ENCODE results near the gene AP1S2.
A peak's percentile ranks its signal among the peaks of the same experiment; 100 is the strongest.
"Not testable (repeated sequence)": the region's sequence is repeated elsewhere in the genome, so short reads cannot be mapped to it uniquely, and the experiment has no call there.

The AP1S2 gene

DNA sequence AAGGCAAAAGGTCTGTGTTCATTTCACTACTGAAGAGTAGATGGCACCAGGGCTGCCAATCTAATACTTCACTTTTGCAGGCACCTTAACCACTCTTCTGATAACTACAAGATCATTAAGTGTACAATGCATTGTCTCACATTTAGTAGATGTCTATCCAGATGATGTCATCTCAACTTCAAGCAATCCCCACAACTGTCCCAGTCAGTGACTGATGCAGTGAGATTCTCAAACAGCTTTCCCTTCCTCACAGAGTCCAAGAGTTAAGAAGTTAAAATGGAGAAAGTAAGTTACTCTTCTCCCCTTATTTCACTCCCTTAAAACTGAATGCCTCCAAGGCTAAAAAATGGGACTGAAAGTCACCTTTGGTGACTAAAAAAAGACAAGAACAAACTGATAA is 10.7 kb downstream of the AP1S2 start:
- no peak for DNase-seq
- Mint-ChIP-seq H3K4me3 (no peak overlapping the region), H3K4me1 (peaks cover 10% of the 10 kb centered on the region), H3K27ac (no peak overlapping the region), H3K9me3 (no peaks in the 10 kb centered on the region), H3K27me3 (ENCODE audit: low read depth, poor library complexity) (no peaks in the 10 kb centered on the region), H3K36me3 (ENCODE audit: low read depth) (peaks cover 73% of the 10 kb centered on the region)
- TF ChIP-seq, protein P1, sequence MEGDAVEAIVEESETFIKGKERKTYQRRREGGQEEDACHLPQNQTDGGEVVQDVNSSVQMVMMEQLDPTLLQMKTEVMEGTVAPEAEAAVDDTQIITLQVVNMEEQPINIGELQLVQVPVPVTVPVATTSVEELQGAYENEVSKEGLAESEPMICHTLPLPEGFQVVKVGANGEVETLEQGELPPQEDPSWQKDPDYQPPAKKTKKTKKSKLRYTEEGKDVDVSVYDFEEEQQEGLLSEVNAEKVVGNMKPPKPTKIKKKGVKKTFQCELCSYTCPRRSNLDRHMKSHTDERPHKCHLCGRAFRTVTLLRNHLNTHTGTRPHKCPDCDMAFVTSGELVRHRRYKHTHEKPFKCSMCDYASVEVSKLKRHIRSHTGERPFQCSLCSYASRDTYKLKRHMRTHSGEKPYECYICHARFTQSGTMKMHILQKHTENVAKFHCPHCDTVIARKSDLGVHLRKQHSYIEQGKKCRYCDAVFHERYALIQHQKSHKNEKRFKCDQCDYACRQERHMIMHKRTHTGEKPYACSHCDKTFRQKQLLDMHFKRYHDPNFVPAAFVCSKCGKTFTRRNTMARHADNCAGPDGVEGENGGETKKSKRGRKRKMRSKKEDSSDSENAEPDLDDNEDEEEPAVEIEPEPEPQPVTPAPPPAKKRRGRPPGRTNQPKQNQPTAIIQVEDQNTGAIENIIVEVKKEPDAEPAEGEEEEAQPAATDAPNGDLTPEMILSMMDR (IDR thresholded peaks at IDR 0.05), result no peak

DNA sequence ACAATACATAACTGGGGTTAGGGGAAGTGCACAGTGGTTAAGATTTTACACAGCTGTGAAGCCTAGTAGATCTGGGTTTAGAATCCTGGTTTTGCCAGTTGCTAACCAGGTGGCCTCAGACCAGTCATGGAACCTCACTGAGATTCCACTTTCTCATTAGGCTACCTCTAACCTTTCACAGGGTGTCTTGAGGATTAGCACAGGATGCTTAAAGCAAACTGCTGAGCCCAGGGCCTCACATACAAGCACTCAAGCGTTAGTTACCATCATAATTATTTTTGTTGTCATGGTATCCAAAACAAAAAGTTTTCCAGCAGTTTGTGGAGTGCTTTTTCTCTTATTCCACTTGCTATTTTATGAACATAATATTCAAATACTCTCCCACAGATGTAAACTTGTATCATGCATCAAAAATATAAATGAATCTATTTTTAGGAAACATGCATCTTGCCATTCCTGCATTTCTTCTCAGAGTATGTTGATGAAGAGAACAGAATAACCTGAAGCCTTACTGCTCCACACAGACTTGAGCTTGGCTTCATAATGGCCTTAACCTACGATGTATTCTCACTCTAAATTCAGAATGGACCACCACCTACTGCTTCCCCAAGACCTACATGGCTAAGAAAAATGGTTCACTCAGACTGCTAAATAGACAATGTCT is 12.6 kb downstream of the AP1S2 start:
- H3K36me3 Mint-ChIP-seq (ENCODE audit: low read depth), result peaks cover 82% of the 10 kb centered on the region
- H3K4me3 Mint-ChIP-seq, result no peak overlapping the region
- H3K9me3 Mint-ChIP-seq, result no peaks in the 10 kb centered on the region
- H3K4me1 Mint-ChIP-seq, result no peaks in the 10 kb centered on the region
- no peaks in the 10 kb centered on the region for H3K27me3 Mint-ChIP-seq (ENCODE audit: low read depth, poor library complexity)
- TF ChIP-seq, protein P1 (IDR thresholded peaks at IDR 0.05), result no peak
- no peak overlapping the region for H3K27ac Mint-ChIP-seq
- DNase-seq, result no peak

DNA sequence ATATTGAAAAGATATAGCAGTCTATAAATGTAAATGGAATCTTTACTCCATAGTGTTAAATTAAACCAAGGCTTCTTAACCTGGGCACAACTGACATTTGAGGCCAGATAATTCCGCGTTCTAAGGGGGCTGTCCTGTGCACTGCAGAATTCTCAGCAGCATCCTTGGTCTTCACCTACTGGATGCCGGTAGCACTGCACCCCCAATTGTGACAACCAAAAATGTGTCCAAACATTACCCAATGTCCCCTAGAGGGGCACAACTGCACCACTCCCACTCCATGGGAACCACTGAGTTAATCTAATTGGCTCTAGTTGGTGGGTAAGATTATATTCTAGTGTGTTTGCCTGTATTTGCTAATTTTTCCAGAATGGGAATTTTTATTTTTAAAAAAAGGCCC is 16.6 kb downstream of the AP1S2 start:
- Mint-ChIP-seq H3K9me3 (no peaks in the 10 kb centered on the region), H3K4me1 (no peaks in the 10 kb centered on the region), H3K4me3 (no peak overlapping the region), H3K27me3 (ENCODE audit: low read depth, poor library complexity) (no peaks in the 10 kb centered on the region), H3K27ac (no peak overlapping the region), H3K36me3 (ENCODE audit: low read depth) (peaks cover 70% of the 10 kb centered on the region)
- peak; percentile 3 for DNase-seq
- TF ChIP-seq, protein P1 (IDR thresholded peaks at IDR 0.05), result peak; percentile 27

DNA sequence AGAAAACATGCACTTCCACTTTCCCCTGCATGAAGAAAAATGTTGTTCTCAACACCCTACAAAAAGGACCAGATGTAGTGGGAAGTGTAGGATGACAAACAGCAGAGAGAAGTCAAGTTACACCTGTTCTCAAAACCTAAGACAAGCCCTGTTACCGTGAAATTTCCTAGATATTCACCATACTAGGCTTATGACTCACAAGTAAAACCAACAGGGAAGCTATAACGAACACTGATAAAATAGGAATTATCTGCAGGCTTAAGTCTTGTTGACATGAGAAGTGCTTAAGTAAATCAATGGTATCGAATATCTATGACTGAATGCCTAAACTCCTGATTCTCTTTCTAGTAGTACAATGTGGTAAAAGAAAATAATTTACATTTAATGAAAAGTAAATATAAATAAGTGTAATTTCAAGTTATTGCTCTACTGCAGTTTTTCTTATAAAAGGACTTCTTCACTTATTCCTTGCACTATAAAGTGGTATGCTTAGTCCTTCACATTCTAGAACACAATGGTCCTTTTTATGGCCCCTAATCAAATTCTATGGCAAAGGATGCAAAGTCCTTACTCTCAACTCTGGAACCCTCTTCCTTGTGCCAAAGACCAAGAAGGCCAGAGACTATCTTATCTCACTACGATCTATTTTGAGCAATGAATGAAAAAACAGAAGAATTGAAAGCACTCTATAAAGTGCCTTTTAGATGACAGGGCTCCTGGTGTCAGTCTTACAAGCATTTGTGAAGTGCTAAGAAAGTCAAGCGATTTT is 19.6 kb downstream of the AP1S2 start:
- no peak for DNase-seq
- H3K4me1 Mint-ChIP-seq, result no peaks in the 10 kb centered on the region
- H3K36me3 Mint-ChIP-seq (ENCODE audit: low read depth), result peaks cover 47% of the 10 kb centered on the region
- no peaks in the 10 kb centered on the region for H3K9me3 Mint-ChIP-seq
- TF ChIP-seq, protein P1 (IDR thresholded peaks at IDR 0.05), result no peak
- H3K27me3 Mint-ChIP-seq (ENCODE audit: low read depth, poor library complexity), result no peaks in the 10 kb centered on the region
- peak overlapping the region; percentile 58 for H3K27ac Mint-ChIP-seq
- no peak overlapping the region for H3K4me3 Mint-ChIP-seq

DNA sequence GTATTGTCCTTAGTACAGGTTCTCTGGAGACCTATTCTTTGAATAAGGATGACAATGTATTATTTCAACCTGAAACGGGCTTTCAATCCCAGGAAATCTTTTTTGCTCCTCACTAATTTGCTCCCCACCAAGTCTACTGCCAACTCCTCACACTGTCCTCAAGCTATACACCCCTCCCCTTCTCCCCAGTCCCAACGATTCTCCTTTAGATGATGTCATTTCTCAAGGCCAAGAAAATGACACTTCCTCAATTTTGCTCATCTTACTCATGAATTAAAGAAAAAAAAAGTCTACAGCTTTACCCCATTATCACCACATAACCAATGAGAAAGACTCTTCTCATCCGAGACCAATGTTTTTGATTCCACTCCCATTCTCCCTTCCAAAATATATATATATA is 20.6 kb downstream of the AP1S2 start:
- DNase-seq, result no peak
- TF ChIP-seq, protein P1 (IDR thresholded peaks at IDR 0.05), result no peak
- Mint-ChIP-seq H3K4me1 (no peaks in the 10 kb centered on the region), H3K27me3 (ENCODE audit: low read depth, poor library complexity) (no peaks in the 10 kb centered on the region), H3K4me3 (no peak overlapping the region), H3K36me3 (ENCODE audit: low read depth) (peaks cover 44% of the 10 kb centered on the region), H3K27ac (peak overlapping the region; percentile 66), H3K9me3 (no peaks in the 10 kb centered on the region)

DNA sequence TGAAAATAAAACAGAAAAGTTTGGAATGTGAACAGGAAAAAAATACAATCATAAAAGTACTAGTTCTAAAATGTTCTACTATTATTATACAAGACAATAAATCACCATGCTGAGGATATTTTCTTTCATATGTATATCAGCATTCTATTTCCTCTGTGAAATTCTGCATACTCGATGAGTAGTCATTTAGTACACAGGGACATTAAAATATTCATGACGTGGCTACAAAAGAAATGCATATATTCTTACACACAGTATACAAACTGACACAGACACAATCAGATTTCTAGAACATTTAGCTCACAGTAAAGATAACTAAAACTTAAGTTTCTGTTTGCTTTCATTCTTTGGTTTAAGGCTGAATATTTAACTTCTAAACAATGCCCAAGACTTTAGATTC is 23.3 kb downstream of the AP1S2 start:
- not testable (repeated sequence) for H3K27me3 Mint-ChIP-seq (ENCODE audit: low read depth, poor library complexity); H3K9me3 Mint-ChIP-seq; H3K27ac Mint-ChIP-seq; H3K4me1 Mint-ChIP-seq; H3K4me3 Mint-ChIP-seq; DNase-seq
- H3K36me3 Mint-ChIP-seq (ENCODE audit: low read depth), result peaks cover 35% of the 10 kb centered on the region
